PC-3 (cell line): Measurements from ENCODE around the gene BTBD6. TPM values are rescaled to one million over a fixed set of nuclear protein-coding genes. Genes with fewer than 3 reads are reported as not detected.
"Not testable (repeated sequence)": the region's sequence is repeated elsewhere in the genome, so short reads cannot be mapped to it uniquely, and the experiment has no call there.

Experiments used
- ATAC-seq: fragments of 200-7000 bp; cut with Tn5 transposase; 2 replicates; pipeline ENCODE4 v1.9.1; 2020; ENCODE audit warnings: mild to moderate bottlenecking, moderate library complexity
- BruUV-seq: library from RNA; stranded (reverse); fragments of 400-500 nt; replicated peaks from 2 replicates; lab custom pipeline; 2021; lab: Mats Ljungman, UMichigan
- CTCF ChIA-PET: fragments of 300-600 bp; sonication (Branson Sonifier 250); formaldehyde crosslinking; loops from one replicate; lab custom pipeline; 2022; ENCODE audit warnings: antibody characterized with exemption; lab: Charles Lee
- POLR2A ChIA-PET: fragments of 300-600 bp; sonication (Branson Sonifier 250); formaldehyde crosslinking; loops from one replicate; lab custom pipeline; 2022; ENCODE audit warnings: antibody characterized with exemption; ENCODE audit not compliant: unreplicated experiment; lab: Charles Lee
- DNase-seq: peaks from one replicate; pipeline ENCODE4 v3.0.0-alpha.2; 2015
- H2AFZ ChIP-seq: fragments of 300-600 bp; sonication (generic); 2 replicates; pipeline ENCODE4 v1.6.0; 2016; ENCODE audit warnings: antibody characterized with exemption, low read length
- H3F3A ChIP-seq: fragments of 300-600 bp; sonication (generic); one replicate; pipeline ENCODE4 v1.6.0; 2017; ENCODE audit warnings: antibody characterized with exemption, low read length, control low read depth, mild to moderate bottlenecking; ENCODE audit not compliant: unreplicated experiment
- H3K27ac ChIP-seq: fragments of 300-600 bp; sonication (generic); 2 replicates; pipeline ENCODE4 v1.5.1; 2016; ENCODE audit warnings: mild to moderate bottlenecking, low read length
- H3K27me3 ChIP-seq: fragments of 300-600 bp; sonication (generic); 2 replicates; pipeline ENCODE4 v1.6.1; 2016; ENCODE audit warnings: low read length, mixed read lengths
- H3K36me3 ChIP-seq: fragments of 300-600 bp; sonication (generic); 2 replicates; pipeline ENCODE4 v1.6.1; 2016; ENCODE audit warnings: low read depth, mixed run types, low read length, mixed read lengths
- H3K4me1 ChIP-seq: fragments of 300-600 bp; sonication (generic); 2 replicates; pipeline ENCODE4 v1.5.1; 2016; ENCODE audit warnings: low read length; ENCODE audit not compliant: insufficient read depth
- H3K4me2 ChIP-seq: fragments of 300-600 bp; sonication (generic); 2 replicates; pipeline ENCODE4 v1.6.0; 2016; ENCODE audit warnings: low read length
- H3K4me3 ChIP-seq: fragments of 300-600 bp; sonication (generic); 2 replicates; pipeline ENCODE4 v1.5.1; 2016; ENCODE audit warnings: mild to moderate bottlenecking, low read length, mixed read lengths
- H3K79me2 ChIP-seq: fragments of 300-600 bp; sonication (generic); 2 replicates; pipeline ENCODE4 v1.6.1; 2017; ENCODE audit warnings: low read length, mixed read lengths
- H3K9ac ChIP-seq: fragments of 300-600 bp; sonication (generic); 2 replicates; pipeline ENCODE4 v1.6.0; 2016; ENCODE audit warnings: mild to moderate bottlenecking, low read length
- H3K9me2 ChIP-seq: fragments of 300-600 bp; sonication (generic); replicated peaks from 2 replicates; pipeline ENCODE4 v1.6.1; 2016; ENCODE audit warnings: mixed run types, low read length, mixed read lengths
- H3K9me3 ChIP-seq: fragments of 300-600 bp; sonication (generic); 2 replicates; pipeline ENCODE4 v1.6.1; 2016; ENCODE audit warnings: low read length, mixed read lengths
- H4K20me1 ChIP-seq: fragments of 300-600 bp; sonication (generic); 2 replicates; pipeline ENCODE4 v1.6.1; 2016; ENCODE audit warnings: low read length, mixed read lengths
- CTCF ChIP-seq: fragments of 300-600 bp; sonication (generic); conservative IDR thresholded peaks from 2 replicates; pipeline ENCODE4 v1.5.1; 2017; ENCODE audit warnings: antibody characterized with exemption, low read depth, mild to moderate bottlenecking, low read length
- EZH2 ChIP-seq: fragments of 300-600 bp; sonication (generic); IDR thresholded peaks from one replicate; pipeline ENCODE4 v1.6.1; 2017; ENCODE audit warnings: antibody characterized with exemption, mild to moderate bottlenecking, low read length; ENCODE audit not compliant: unreplicated experiment
- EZH2phosphoT487 ChIP-seq: fragments of 300-600 bp; sonication (generic); IDR thresholded peaks from 2 replicates; pipeline ENCODE4 v1.6.1; 2018; ENCODE audit warnings: mild to moderate bottlenecking, antibody characterized with exemption, low read length, borderline replicate concordance
- intact Hi-C: fragments of 100-400 bp; cut with micrococcal nuclease; formaldehyde crosslinking; loops from 2 replicates; pipeline ENCODE4 v1.9.0; 2023
- total RNA-seq: library from RNA; depleted of rRNA; stranded (reverse); fragments of >200 nt; gene quantifications from 2 replicates; pipeline ENCODE4 v1.2.3, GENCODE V29; 2014

The BTBD6 gene
- total RNA-seq, 1 experiment from 2014 or later: 104 TPM

GRCh38 chr14:105274637-105275036 is 26.3 kb downstream of the BTBD6 start:
- TF ChIP-seq EZH2: no peak
- TF ChIP-seq EZH2phosphoT487: no peak
- no peak for TF ChIP-seq CTCF
- H2AFZ ChIP-seq: no peak overlapping the region
- no TSS peak for BruUV-seq
- H3K4me3 ChIP-seq: no peak overlapping the region
- H3K27me3 ChIP-seq: no peaks in the 10 kb centered on the region
- no peaks in the 10 kb centered on the region for H3K9me3 ChIP-seq
- ChIA-PET CTCF (no interaction called here), POLR2A (no interaction called here)
- H3K9me2 ChIP-seq: no peaks in the 10 kb centered on the region
- ATAC-seq: no peak
- H3F3A ChIP-seq: no peaks in the 10 kb centered on the region
- H3K36me3 ChIP-seq: no peaks in the 10 kb centered on the region
- H4K20me1 ChIP-seq: no peaks in the 10 kb centered on the region
- H3K27ac ChIP-seq: no peak overlapping the region
- no peak for DNase-seq
- H3K4me1 ChIP-seq: no peaks in the 10 kb centered on the region
- no peak overlapping the region for H3K9ac ChIP-seq
- intact Hi-C loops: no loop called here
- H3K79me2 ChIP-seq: peaks cover 22% of the 10 kb centered on the region
- no peak overlapping the region for H3K4me2 ChIP-seq

DNA sequence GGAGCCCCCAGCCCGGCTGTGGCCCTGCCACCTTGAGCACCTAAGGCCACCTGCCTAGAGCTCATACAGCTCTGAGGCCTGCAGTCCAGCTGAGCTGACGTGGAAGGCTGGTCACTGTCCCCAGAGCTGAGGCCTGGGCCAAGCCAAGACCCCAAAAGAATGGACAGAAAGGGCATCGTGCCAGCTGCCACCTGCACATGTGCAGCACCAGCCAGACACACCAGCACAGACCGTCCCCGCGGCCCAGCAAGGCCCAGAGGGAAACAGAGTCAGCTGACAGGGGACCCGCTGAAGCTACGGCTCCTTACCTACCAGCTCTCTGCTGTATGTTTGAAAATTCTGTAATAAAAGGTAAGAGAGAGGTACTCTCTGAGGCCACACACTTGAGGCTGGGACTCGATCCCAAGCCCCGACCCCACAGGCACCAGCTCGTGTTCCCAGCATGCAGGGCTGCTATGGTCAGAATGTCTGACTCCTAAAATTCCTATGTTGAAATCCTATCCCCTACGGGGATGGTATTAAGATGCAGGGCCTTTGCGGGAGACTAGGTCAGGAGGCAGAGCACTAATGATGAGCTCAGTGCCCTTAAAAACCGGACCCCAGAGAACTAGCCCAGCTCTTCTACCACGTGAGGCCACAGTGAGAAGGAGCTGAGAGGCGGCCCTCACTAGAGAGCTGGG is 27.1 kb downstream of the BTBD6 start:
- H3K27ac ChIP-seq: no peak overlapping the region
- ATAC-seq (no peak), DNase-seq (no peak)
- TF ChIP-seq EZH2 (no peak), CTCF (no peak), EZH2phosphoT487 (no peak)
- intact Hi-C loops: no loop called here
- no peaks in the 10 kb centered on the region for H3K27me3 ChIP-seq
- H3K9me3 ChIP-seq: no peaks in the 10 kb centered on the region
- ChIA-PET CTCF (interaction anchor here (0.6 kb wide), 1 partner anchor 77 kb away, joined by 4 read pairs; no protein-coding TSS in a partner anchor), POLR2A (no interaction called here)
- BruUV-seq: no TSS peak
- H3K9me2 ChIP-seq: no peaks in the 10 kb centered on the region
- H3F3A ChIP-seq: no peaks in the 10 kb centered on the region
- H3K36me3 ChIP-seq: no peaks in the 10 kb centered on the region
- no peak overlapping the region for H3K4me2 ChIP-seq
- no peak overlapping the region for H2AFZ ChIP-seq
- no peaks in the 10 kb centered on the region for H4K20me1 ChIP-seq
- H3K79me2 ChIP-seq: peaks cover 30% of the 10 kb centered on the region
- H3K4me1 ChIP-seq: no peaks in the 10 kb centered on the region
- H3K9ac ChIP-seq: no peak overlapping the region
- no peak overlapping the region for H3K4me3 ChIP-seq

DNA sequence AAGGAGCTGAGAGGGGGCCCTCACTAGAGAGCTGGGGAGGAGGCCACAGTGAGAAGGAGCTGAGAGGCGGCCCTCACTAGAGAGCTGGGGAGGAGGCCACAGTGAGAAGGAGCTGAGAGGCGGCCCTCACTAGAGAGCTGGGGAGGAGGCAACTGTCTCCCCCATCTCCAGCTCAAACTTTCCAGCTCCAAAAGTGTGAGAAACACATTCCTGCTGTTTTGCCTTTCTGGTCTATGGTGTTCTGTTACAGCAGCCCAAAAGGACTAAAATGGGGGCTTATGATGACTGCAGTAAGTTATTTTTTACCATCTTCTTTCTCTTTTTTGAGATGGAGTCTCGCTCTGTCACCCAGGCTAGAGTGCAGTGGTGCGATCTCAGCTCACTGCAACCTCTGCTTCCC is 29.1 kb downstream of the BTBD6 start:
- H3K9me2 ChIP-seq, intact Hi-C loops, DNase-seq, POLR2A ChIA-PET, H4K20me1 ChIP-seq, H3K4me1 ChIP-seq, H3K27me3 ChIP-seq, H3F3A ChIP-seq, H3K4me2 ChIP-seq, H3K27ac ChIP-seq, H2AFZ ChIP-seq, CTCF ChIA-PET, H3K4me3 ChIP-seq, H3K36me3 ChIP-seq, ATAC-seq, H3K9ac ChIP-seq, H3K9me3 ChIP-seq, BruUV-seq: not testable (repeated sequence)
- H3K79me2 ChIP-seq: peaks cover 34% of the 10 kb centered on the region
